HUES6 (cell line): ENCODE results near the gene ZBTB16.

ENCODE experiments used
- H3K27ac ChIP-seq: 2 replicates; pipeline ENCODE4 v1.7.0; 2013; ENCODE audit warnings: low read depth, mild to moderate bottlenecking, low read length, inconsistent platforms
- H3K27me3 ChIP-seq: 2 replicates; pipeline ENCODE4 v1.6.1; 2013; ENCODE audit warnings: low read length; ENCODE audit not compliant: control insufficient read depth, insufficient read depth
- H3K36me3 ChIP-seq: 2 replicates; pipeline ENCODE4 v1.6.1; 2013; ENCODE audit warnings: low read length; ENCODE audit not compliant: control insufficient read depth, insufficient read depth
- H3K4me1 ChIP-seq: 2 replicates; pipeline ENCODE4 v1.6.1; 2013; ENCODE audit warnings: low read length; ENCODE audit not compliant: control insufficient read depth, insufficient read depth
- H3K4me3 ChIP-seq: 2 replicates; pipeline ENCODE4 v1.5.1; 2013; ENCODE audit warnings: low read depth, low read length
- H3K9ac ChIP-seq: one replicate; pipeline ENCODE4 v1.6.1; 2013; ENCODE audit warnings: mild to moderate bottlenecking, low read length
- H3K9me3 ChIP-seq: 2 replicates; pipeline ENCODE4 v1.6.1; 2013; ENCODE audit warnings: low read depth, low read length; ENCODE audit not compliant: control insufficient read depth, insufficient read depth

ZBTB16 gene

DNA sequence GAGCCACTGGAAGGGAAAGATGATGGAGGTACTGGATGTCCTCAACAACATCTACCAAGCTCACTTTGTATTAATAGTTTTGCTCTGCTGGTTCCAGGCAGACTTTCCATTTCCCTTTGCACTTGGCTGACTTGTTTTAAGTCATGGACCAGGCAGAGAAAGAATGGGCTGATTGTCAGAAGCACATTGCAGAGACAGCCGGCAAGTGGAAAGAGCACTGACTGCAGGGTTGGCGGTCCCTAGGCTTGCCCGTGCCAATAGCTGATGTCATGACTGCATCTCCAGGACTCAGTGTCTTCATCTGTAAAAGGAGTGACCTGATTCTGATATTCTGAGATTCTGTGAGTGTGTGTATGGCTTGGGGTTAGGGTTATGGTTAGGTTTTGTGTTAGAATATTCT lies 215.8 kb downstream of the ZBTB16 start:
- H3K27ac ChIP-seq = no peak overlapping the region
- no peaks in the 10 kb centered on the region for H3K4me1 ChIP-seq
- no peaks in the 10 kb centered on the region for H3K36me3 ChIP-seq
- H3K9ac ChIP-seq = no peak overlapping the region
- H3K4me3 ChIP-seq = no peak overlapping the region
- peaks cover 16% of the 10 kb centered on the region for H3K27me3 ChIP-seq
- no peaks in the 10 kb centered on the region; the same call in 1 of the 2 replicates for H3K9me3 ChIP-seq

DNA sequence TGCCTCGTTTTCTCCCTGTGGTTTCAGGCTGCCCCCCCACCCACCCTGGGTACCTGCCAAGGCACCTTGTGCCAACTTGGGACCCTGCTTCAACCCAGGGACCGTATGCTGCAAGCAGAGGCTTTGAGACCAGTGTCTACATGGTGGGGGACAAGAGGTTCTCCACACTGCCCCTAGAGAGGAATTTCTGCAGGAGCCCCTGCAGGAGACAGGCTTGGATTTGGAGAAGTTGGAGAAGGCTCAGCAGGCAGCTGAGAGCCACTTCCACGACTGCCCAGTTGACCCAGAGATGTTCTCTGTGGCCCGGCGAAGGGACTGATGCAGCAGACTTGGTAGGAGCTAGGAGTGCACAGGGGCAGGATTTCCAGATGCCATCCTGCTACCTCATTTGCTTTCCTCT lies 216.6 kb downstream of the ZBTB16 start:
- Histone ChIP-seq H3K36me3 (no peaks in the 10 kb centered on the region), H3K27ac (no peak overlapping the region), H3K4me3 (no peak overlapping the region), H3K9me3 (no peaks in the 10 kb centered on the region), H3K4me1 (peaks cover 4% of the 10 kb centered on the region), H3K27me3 (peaks cover 16% of the 10 kb centered on the region), H3K9ac (no peak overlapping the region)

DNA sequence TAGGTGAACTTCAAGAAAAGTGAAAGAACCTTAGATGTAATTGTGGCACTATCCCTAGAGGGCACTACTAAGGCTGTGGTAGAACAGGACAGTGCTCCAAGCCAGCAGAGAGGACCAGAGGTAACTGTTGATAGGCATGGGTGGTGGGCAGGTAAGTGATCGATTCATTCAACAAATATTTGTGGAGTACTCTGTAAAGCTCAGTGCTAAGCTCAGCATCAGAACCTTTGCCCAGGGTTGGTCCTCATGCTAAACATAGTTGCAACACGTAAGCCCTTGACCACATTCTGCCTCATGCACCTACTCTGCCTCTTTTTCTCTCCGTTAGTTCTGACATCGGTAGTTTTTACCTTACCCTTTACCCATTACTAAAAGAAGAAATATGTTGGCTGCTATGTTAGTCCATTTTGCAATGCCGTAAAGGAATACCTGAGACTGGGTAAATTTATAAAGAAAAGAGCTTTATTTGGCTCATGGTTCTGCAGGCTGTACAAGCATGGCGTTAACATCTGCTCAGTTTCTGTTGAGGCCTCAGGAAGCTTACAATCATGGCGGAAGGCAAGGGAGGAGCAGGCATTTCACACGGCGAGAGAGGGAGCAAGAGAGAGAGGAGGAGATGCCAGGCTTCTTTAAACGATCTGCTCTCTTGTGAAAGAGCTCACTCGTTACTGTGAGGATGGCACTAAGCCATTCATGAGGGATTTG lies 218.3 kb downstream of the ZBTB16 start:
- Histone ChIP-seq H3K9me3 (no peaks in the 10 kb centered on the region), H3K9ac (no peak overlapping the region), H3K36me3 (no peaks in the 10 kb centered on the region), H3K4me3 (no peak overlapping the region), H3K27ac (no peak overlapping the region), H3K4me1 (peaks cover 6% of the 10 kb centered on the region), H3K27me3 (peaks cover 16% of the 10 kb centered on the region)

DNA sequence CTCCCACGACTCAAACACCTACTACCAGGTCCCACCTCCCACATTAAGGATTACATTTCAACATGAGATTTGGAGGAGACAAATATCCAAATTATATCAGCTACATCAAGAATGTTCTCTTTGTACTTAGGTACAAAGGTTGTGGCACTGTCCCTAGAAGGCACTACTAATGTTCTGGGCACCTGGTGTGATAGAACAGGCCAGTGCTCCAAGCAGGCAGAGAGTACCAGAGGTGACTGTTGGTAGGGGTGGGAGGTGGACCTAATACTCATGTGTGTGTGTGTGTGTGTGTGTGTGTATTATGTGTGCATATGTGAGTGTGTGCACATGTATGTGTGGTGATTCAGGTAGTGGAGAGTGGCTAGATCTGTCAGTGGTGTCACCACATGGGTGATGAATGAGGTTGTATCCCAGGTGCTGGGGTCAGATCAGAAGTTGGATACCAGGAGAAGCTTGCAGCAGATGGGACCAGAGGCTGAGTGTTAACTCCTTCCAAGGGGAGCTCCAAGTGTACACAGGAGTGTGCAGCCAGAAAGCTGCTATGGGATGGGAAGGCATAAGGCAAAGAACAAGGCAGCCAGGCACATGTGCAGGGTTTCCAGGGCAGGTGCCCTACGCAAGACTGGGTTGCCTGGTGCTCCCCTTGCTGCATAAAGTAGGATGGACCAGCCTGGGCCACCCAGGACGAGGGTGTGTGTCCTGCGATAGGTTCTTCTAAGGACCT lies 219.0 kb downstream of the ZBTB16 start:
- peaks cover 6% of the 10 kb centered on the region for H3K4me1 ChIP-seq
- no peaks in the 10 kb centered on the region for H3K9me3 ChIP-seq
- H3K27ac ChIP-seq = no peak overlapping the region
- no peak overlapping the region for H3K4me3 ChIP-seq
- H3K36me3 ChIP-seq = no peaks in the 10 kb centered on the region
- no peak overlapping the region for H3K9ac ChIP-seq
- peaks cover 16% of the 10 kb centered on the region for H3K27me3 ChIP-seq

DNA sequence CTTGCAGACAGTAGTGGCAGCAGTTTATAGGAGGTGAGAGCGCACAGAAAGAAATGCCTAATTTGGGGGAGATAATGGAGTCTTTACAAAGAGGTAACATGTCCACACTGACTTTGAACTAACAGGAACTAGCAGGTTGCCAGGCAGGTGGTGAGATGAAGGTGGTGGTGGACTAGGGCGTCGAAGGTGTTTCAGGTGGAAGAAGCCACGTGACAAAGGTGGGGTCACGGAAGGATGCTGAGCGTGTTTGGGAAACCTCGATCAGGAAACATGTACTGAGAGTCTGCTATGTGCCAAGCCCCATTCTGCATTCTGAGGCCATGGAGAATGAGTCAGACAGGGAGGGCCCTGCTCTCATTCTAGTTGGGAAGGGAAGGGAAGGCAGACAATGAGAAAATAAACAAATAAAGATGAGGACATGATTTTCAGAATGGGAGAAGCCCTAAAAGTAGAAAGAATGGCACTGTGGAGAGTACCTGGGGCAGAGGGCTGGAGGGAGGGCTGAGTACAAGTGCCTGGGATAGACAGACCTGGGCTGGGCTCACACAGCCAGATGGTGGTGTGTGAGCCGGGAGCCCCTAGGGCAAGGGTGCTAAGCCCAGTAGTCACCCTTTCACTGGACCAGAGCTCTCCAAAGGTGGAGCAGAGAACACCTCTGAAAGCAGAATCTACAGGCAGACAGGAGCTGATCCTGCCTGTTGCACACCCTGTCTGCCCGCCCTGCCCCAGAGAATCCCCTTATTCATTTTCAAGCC lies 220.5 kb downstream of the ZBTB16 start:
- H3K27ac ChIP-seq = no peak overlapping the region

DNA sequence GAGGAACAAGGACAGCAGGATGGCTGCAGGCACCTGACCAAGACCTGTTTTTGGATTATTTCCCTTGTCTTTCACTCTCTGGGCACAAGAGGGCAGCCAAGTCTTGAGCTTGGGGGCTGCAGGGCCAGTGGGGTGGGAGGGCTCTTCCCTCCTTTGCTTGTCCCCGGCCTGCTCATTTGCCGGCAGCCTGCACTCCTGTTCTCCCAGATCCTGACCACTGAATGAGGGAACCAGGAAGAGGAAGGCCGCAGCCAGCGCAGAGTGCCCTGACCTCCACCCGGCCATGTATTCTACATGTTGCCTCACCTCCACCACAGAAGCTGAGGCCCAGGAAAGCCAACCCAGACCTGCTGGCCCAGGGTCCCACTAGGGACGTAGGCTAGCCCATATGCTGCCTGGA lies 221.2 kb downstream of the ZBTB16 start:
- Histone ChIP-seq H3K4me3 (no peak overlapping the region), H3K27ac (no peak overlapping the region), H3K9ac (no peak overlapping the region), H3K27me3 (peaks cover under 1% of the 10 kb centered on the region; the same call in 1 of the 2 replicates), H3K4me1 (peaks cover 14% of the 10 kb centered on the region), H3K9me3 (no peaks in the 10 kb centered on the region), H3K36me3 (no peaks in the 10 kb centered on the region)

More for the DNA sequence above, 220.5 kb downstream of the ZBTB16 start:
- no peak overlapping the region for H3K9ac ChIP-seq
- H3K4me3 ChIP-seq = no peak overlapping the region
- no peaks in the 10 kb centered on the region for H3K36me3 ChIP-seq
- H3K4me1 ChIP-seq = peaks cover 7% of the 10 kb centered on the region
- H3K9me3 ChIP-seq = no peaks in the 10 kb centered on the region
- peaks cover 8% of the 10 kb centered on the region; the same call in 1 of the 2 replicates for H3K27me3 ChIP-seq

DNA sequence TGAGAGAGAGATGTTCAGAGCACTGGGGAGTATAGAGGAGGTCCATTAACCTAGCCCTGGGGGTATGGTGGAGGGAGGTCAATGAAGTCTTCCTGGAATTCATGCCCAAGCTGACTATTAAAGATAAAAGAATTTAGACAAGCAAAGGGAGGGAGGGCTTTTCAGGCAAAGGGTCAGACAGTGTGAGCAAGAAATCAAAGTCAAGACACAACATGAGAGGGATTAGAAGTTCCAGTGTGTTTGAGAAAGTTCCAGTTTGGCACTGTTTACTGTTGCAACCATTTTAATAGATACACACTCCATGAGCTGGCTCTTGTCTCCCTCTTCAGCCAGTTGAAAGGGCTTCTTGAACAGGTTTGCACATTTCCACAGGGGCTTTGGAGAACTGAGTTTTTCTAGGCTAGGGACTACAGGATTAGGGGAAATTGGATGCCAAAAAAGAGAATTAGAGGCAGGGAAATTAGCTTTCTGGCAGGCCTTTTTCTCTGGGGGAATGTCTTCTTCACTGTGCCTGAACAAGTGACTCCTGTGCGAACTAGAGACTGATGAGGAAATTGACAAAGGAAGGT lies 222.0 kb downstream of the ZBTB16 start:
- no peak overlapping the region for H3K27ac ChIP-seq
- H3K9ac ChIP-seq = no peak overlapping the region
- no peaks in the 10 kb centered on the region for H3K27me3 ChIP-seq
- no peaks in the 10 kb centered on the region for H3K36me3 ChIP-seq
- peaks cover 20% of the 10 kb centered on the region for H3K4me1 ChIP-seq
- no peak overlapping the region for H3K4me3 ChIP-seq
- H3K9me3 ChIP-seq = no peaks in the 10 kb centered on the region

DNA sequence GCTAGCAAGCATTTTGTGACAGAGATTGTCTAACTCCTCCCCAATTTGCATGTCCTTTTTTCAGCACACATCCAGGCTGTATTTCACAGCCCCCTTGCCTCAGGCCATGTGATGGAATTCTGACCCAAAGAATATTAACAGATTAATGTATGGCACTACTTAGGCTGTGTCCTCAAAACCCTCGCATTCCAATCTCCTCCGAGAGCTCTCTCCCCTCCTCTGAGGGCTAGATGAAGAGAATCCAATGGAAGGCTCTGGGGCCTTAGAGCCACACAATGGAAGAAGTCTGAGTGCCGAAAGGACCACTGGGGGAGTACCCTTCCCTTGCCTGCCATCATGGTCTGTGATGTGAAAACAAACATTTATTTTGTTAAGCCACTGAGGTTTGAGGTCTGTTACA lies 223.0 kb downstream of the ZBTB16 start:
- Histone ChIP-seq H3K27me3 (no peaks in the 10 kb centered on the region), H3K36me3 (no peaks in the 10 kb centered on the region), H3K9me3 (no peaks in the 10 kb centered on the region), H3K4me3 (no peak overlapping the region), H3K9ac (no peak overlapping the region), H3K27ac (no peak overlapping the region), H3K4me1 (peaks cover 20% of the 10 kb centered on the region)

DNA sequence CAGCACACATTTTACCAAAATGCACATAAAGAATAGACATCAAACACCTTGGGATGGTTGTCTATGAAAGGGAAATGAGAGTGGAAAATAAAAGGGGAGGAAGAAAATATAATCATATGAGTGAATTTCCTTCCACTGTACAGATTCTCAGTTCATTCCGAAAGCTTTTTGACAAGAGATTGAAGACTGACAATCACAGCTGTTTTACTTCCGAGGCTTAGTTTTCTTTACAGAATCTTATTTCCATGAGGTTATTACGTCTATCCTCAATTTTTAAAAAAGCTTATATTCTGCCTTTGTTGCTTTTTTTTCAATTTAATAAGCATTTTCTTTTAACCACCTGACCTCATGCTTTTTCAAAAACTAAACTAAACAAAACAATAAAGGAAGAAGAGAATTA lies 223.9 kb downstream of the ZBTB16 start:
- no peak overlapping the region for H3K4me3 ChIP-seq
- no peak overlapping the region for H3K9ac ChIP-seq
- H3K9me3 ChIP-seq = no peaks in the 10 kb centered on the region
- no peaks in the 10 kb centered on the region for H3K36me3 ChIP-seq
- H3K27ac ChIP-seq = no peak overlapping the region
- peaks cover 20% of the 10 kb centered on the region for H3K4me1 ChIP-seq
- no peaks in the 10 kb centered on the region for H3K27me3 ChIP-seq

DNA sequence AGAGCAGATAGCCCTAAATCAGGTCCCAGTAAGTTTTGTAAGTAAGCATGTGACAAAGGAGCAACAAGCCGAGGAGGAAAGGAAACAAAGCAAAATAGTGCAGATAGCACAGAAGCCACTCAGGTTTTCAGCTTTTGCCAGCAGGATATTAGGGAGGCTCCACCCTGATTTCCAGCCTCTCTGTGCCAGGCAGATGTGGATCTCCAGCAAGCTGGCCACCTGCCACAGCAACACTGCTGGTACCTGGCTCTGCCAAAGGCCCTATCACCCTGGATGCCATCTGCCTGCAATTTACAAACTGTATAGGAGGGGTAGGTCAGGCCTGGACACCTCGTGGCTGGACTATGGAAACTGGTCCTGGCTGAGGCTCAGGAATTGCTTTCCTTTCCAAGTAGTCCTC lies 224.5 kb downstream of the ZBTB16 start:
- no peaks in the 10 kb centered on the region for H3K9me3 ChIP-seq
- H3K4me1 ChIP-seq = peaks cover 20% of the 10 kb centered on the region
- H3K4me3 ChIP-seq = no peak overlapping the region
- no peaks in the 10 kb centered on the region for H3K27me3 ChIP-seq
- no peak overlapping the region for H3K27ac ChIP-seq
- H3K36me3 ChIP-seq = no peaks in the 10 kb centered on the region
- no peak overlapping the region for H3K9ac ChIP-seq

DNA sequence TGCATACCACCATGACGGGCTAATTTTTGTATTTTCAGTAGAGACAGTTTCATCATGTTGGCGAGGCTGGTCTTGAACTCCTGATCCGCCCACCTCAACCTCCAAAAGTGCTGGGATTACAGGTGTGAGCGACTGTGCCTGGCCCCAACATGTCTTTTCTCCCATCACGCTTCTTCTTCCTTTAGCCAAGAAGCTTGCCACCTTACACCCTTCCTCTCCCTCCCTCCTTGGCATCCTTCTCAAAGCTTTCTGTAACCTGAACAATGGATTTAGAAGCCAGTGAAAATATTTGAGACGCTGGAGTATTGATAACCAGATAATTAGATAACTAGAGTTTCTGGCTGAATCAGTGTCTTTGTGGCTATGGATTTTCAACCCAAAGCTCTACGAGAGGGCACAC lies 225.4 kb downstream of the ZBTB16 start:
- Histone ChIP-seq H3K4me1 (peaks cover 23% of the 10 kb centered on the region), H3K27ac (no peak overlapping the region), H3K4me3 (no peak overlapping the region), H3K36me3 (no peaks in the 10 kb centered on the region), H3K9me3 (no peaks in the 10 kb centered on the region), H3K9ac (no peak overlapping the region), H3K27me3 (no peaks in the 10 kb centered on the region)
